Measurements from ENCODE around the gene ZNF445. TPM values are rescaled to one million over a fixed set of nuclear protein-coding genes. Genes with fewer than 3 reads are reported as not detected.

The ZNF445 gene
- total and polyA plus RNA-seq, 9 of the 15 experiments (the other 6 are each of a cell fraction or from before 2014, with no cell fraction given) = 1.2 to 26.9 (median 10.6) TPM

DNA sequence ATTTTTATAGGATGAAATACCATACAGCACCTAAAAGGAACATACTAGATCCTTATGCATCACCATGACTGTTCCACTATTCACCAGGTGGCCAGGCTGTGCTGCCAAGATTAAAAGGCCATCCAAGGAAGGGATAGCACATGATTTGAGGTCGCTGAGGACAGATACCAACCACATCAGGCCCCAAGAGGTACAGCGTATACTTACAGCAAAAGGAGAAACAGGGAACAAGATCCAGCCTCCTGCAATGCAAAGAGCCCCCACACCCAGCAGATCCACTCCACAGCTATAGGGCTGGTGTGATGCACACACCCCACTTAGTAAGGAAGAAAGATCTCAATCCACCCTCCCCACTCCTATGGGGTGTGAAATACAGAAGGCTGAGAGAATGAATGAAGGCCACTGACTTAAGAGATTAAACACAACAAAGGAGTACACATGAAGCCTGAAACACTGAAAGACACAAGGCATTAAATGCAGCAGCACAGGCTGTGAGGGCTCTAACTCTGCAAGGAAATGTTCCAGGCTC lies 32.0 kb upstream of the ZNF445 start (continued):
- TF ChIP-seq DMBX1 (CRISPR knock-in tag; IDR thresholded peaks at IDR 0.05; ENCODE audit: borderline replicate concordance) (0 out of 2 replicates have a peak, but pooled peaks have one; percentile 33), TAL1 (IDR thresholded peaks at IDR 0.05) (peak; percentile 33; the same call in 1 of the 2 replicates), POLR2AphosphoS2 (IDR thresholded peaks at IDR 0.05; ENCODE audit: low read length) (no peak), NFE2 (IDR thresholded peaks at IDR 0.05; ENCODE audit: low read depth) (peak; percentile 41; the same call in 1 of the 2 replicates), DDX20 (tag; IDR thresholded peaks at IDR 0.05; ENCODE audit: low read depth) (no peak), POLR2A (conservative IDR thresholded peaks at IDR 0.05) (no peak), TCF3 (CRISPR knock-in tag; IDR thresholded peaks at IDR 0.05) (peak; percentile 43), PML (IDR thresholded peaks at IDR 0.05; ENCODE audit: low read length) (peak; percentile 32; the same call in 1 of the 2 replicates), FOXK2 (conservative IDR thresholded peaks at IDR 0.05 in 1 of 2, IDR thresholded peaks at IDR 0.05 in 1 of 2; ENCODE audit: low read depth in 2 of 2) (peak; percentile 25 to 36; a peak in 1 of 4 replicates), TOE1 (IDR thresholded peaks at IDR 0.05; ENCODE audit: borderline replicate concordance) (no peak), TOE1 (CRISPR knock-in tag; IDR thresholded peaks at IDR 0.05; ENCODE audit: borderline replicate concordance, low read depth) (no peak), ZFP30 (CRISPR knock-in tag; IDR thresholded peaks at IDR 0.05; ENCODE audit: borderline replicate concordance) (no peak), ELF2 (CRISPR knock-in tag; IDR thresholded peaks at IDR 0.05) (no peak), ZNF146 (CRISPR knock-in tag; IDR thresholded peaks at IDR 0.05; ENCODE audit: unreplicated experiment) (peak; percentile 98), L3MBTL2 (IDR thresholded peaks at IDR 0.05) (peak; percentile 35; the same call in 1 of the 2 replicates), CBFA2T3 (IDR thresholded peaks at IDR 0.05) (peak; percentile 80), ZNF324 (CRISPR knock-in tag; IDR thresholded peaks at IDR 0.05) (no peak), TEAD4 (IDR thresholded peaks at IDR 0.05; ENCODE audit: low read length) (peak; percentile 54), TEAD4 (CRISPR knock-in tag; IDR thresholded peaks at IDR 0.05; ENCODE audit: borderline replicate concordance) (no peak), NCOR1 (IDR thresholded peaks at IDR 0.05) (0 out of 2 replicates have a peak, but pooled peaks have one; percentile 21), CBFA2T2 (conservative IDR thresholded peaks at IDR 0.05) (peak; percentile 48)
- TF ChIP-seq, protein P1, sequence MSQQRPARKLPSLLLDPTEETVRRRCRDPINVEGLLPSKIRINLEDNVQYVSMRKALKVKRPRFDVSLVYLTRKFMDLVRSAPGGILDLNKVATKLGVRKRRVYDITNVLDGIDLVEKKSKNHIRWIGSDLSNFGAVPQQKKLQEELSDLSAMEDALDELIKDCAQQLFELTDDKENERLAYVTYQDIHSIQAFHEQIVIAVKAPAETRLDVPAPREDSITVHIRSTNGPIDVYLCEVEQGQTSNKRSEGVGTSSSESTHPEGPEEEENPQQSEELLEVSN (IDR thresholded peaks at IDR 0.05; ENCODE audit: borderline replicate concordance in 1 of 2, extremely low read depth in 1 of 2, insufficient read depth in 1 of 2, insufficient read length in 1 of 2, low read depth in 1 of 2, low read length in 1 of 2, poor library complexity in 1 of 2, severe bottlenecking in 1 of 2) = peak in 1 of 2 experiments; percentile 25

Measured in K562 (cell line).